ENCODE results near the gene POLR1H. TPM values are rescaled to one million over a fixed set of nuclear protein-coding genes. Genes with fewer than 3 reads are reported as not detected.

The POLR1H gene, protein sequence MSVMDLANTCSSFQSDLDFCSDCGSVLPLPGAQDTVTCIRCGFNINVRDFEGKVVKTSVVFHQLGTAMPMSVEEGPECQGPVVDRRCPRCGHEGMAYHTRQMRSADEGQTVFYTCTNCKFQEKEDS
- polyA plus RNA-seq (2012; ENCODE audit: insufficient read length, low read depth), result 54.3 TPM

DNA sequence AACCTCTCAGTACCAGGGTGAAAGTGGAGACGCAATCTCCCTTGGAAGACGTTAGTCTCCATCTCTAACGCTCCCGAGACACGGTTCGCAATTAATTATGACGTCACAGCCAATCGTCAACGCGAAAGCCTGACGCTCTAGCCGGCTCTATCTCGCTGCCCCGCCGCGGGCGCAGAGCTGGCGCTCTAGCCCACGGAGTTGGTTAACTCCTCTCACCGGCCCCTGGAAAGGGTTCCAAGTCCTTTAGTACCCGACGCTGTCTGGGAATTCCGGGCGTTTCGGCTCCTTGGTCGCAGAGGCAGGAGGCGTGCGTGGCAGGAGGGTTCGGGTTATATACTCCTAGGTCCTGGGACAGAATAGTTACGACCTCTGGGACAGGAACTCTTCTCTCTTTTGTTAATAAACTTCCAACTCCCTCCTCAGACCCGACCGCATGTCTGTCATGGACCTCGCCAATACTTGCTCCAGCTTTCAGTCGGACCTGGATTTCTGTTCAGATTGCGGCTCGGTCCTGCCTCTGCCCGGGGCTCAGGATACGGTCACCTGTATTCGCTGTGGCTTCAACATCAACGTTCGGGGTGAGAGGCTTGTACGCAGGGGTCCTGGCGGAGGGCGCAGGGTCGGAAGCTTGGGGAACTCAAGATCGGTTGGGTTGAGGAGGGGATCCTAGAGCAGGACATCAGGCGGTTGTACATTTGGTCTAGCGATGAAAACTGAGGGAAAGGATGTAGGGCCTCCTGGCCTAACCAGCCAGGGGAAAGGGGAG, at the start of gene POLR1H:
TSS of gene POLR1H (plus strand) at position 174 of the 766 bp plus-strand sequence. CDS start at position 434, 260 bp downstream.
- TF ChIP-seq, protein P1, sequence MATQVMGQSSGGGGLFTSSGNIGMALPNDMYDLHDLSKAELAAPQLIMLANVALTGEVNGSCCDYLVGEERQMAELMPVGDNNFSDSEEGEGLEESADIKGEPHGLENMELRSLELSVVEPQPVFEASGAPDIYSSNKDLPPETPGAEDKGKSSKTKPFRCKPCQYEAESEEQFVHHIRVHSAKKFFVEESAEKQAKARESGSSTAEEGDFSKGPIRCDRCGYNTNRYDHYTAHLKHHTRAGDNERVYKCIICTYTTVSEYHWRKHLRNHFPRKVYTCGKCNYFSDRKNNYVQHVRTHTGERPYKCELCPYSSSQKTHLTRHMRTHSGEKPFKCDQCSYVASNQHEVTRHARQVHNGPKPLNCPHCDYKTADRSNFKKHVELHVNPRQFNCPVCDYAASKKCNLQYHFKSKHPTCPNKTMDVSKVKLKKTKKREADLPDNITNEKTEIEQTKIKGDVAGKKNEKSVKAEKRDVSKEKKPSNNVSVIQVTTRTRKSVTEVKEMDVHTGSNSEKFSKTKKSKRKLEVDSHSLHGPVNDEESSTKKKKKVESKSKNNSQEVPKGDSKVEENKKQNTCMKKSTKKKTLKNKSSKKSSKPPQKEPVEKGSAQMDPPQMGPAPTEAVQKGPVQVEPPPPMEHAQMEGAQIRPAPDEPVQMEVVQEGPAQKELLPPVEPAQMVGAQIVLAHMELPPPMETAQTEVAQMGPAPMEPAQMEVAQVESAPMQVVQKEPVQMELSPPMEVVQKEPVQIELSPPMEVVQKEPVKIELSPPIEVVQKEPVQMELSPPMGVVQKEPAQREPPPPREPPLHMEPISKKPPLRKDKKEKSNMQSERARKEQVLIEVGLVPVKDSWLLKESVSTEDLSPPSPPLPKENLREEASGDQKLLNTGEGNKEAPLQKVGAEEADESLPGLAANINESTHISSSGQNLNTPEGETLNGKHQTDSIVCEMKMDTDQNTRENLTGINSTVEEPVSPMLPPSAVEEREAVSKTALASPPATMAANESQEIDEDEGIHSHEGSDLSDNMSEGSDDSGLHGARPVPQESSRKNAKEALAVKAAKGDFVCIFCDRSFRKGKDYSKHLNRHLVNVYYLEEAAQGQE (IDR thresholded peaks at IDR 0.05; ENCODE audit: insufficient read depth in 1 of 2, low read depth in 2 of 2, low read length in 2 of 2), result peak in 1 of 2 experiments; percentile 54; a peak in 1 of 4 replicates
- TF ChIP-seq POLR2AphosphoS5 (IDR thresholded peaks at IDR 0.05; ENCODE audit: low read depth, low read length) (peak; percentile 97), TAF1 (IDR thresholded peaks at IDR 0.05; ENCODE audit: borderline replicate concordance, insufficient read depth, low read length) (peak; percentile 99), SIN3A (IDR thresholded peaks at IDR 0.05; ENCODE audit: borderline replicate concordance, insufficient read depth, low read length) (peak; percentile 49; the same call in 1 of the 2 replicates), FOXP2 (optimal IDR thresholded peaks at IDR 0.05; ENCODE audit: borderline replicate concordance, extremely low read depth, extremely low read length, insufficient read depth) (peak; percentile 69)

DNA sequence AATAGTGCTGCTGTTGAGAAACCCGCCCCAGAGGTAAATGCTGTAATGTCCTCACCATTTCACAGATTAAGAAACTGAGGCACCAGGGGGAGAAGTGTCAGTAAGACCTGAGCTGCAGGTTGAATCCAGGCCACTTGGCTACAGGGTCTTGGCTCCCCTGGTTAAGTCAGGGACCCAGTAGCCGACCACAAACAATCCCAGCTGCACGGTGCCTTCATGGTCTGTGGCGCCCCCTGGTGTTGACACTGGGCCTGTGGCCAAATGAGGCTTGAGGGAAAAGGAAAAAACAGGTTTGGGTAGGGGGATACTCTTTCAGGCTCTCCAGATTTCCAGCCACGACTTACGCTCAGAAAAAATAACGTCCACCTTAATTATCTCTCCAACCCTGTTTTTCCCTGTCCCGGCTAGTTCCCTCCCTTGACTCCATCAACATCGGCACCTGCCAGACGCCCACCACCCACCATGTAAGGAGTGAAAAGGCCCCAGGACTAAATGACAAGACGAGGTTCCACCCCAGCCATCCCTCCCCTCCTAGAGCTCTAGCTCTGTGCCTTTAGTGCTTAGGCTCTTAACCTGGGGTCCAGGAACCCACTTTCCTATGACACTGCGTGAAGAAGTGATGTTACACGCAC, 47.7 kb upstream of the POLR1H start:
- TF ChIP-seq SIN3A (IDR thresholded peaks at IDR 0.05; ENCODE audit: borderline replicate concordance, insufficient read depth, low read length) (no peak), FOXP2 (optimal IDR thresholded peaks at IDR 0.05; ENCODE audit: borderline replicate concordance, extremely low read depth, extremely low read length, insufficient read depth) (no peak), POLR2AphosphoS5 (IDR thresholded peaks at IDR 0.05; ENCODE audit: low read depth, low read length) (no peak), TAF1 (IDR thresholded peaks at IDR 0.05; ENCODE audit: borderline replicate concordance, insufficient read depth, low read length) (no peak)
- TF ChIP-seq, protein P1 (IDR thresholded peaks at IDR 0.05; ENCODE audit: insufficient read depth in 1 of 2, low read depth in 2 of 2, low read length in 2 of 2), result no peak

DNA sequence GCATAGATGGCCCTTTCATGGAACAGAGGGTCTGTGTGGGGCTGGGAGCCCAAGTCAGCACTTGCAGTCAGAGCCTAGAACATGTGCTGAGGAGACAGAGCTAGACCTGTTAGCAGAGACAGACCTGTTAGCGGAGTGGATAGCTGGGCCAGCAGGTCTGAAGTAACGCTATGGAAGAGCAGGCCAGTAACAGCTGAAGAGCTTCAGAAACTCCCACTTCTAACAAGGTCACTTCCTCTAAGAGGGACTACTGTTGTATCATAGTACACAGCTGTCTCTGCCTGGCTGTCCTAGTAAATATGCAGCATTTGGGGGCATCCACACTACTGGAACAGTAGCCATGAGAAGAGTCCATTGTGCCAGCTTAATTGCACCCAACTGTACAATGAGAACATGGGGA, 41.2 kb upstream of the POLR1H start:
- TF ChIP-seq TAF1 (IDR thresholded peaks at IDR 0.05; ENCODE audit: borderline replicate concordance, insufficient read depth, low read length) (no peak), SIN3A (IDR thresholded peaks at IDR 0.05; ENCODE audit: borderline replicate concordance, insufficient read depth, low read length) (no peak), POLR2AphosphoS5 (IDR thresholded peaks at IDR 0.05; ENCODE audit: low read depth, low read length) (no peak), FOXP2 (optimal IDR thresholded peaks at IDR 0.05; ENCODE audit: borderline replicate concordance, extremely low read depth, extremely low read length, insufficient read depth) (no peak)
- TF ChIP-seq, protein P1 (IDR thresholded peaks at IDR 0.05; ENCODE audit: insufficient read depth in 1 of 2, low read depth in 2 of 2, low read length in 2 of 2), result no peak

DNA sequence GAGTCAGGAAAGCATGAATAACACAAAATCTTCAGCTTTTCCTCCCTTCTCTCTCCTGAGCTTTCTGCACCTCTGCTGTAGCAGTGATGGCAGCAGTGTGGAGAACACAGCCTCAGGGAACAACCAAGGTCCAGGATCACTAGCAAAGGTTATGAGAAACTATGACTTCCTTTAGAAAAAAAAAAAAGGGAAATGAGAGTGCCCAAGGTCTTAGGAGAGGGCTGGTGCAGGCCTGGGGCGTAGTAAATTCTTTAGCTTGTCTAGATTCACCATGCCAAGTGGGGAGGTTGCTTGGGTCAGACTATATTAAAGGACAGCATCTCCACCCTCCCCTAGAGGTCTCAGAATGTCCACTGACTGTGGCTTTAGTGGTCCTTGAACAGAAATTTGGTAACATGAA, 40.4 kb upstream of the POLR1H start:
- TF ChIP-seq TAF1 (IDR thresholded peaks at IDR 0.05; ENCODE audit: borderline replicate concordance, insufficient read depth, low read length), result no peak
- no peak for TF ChIP-seq FOXP2 (optimal IDR thresholded peaks at IDR 0.05; ENCODE audit: borderline replicate concordance, extremely low read depth, extremely low read length, insufficient read depth)
- TF ChIP-seq POLR2AphosphoS5 (IDR thresholded peaks at IDR 0.05; ENCODE audit: low read depth, low read length), result no peak
- TF ChIP-seq, protein P1 (IDR thresholded peaks at IDR 0.05; ENCODE audit: insufficient read depth in 1 of 2, low read depth in 2 of 2, low read length in 2 of 2), result no peak
- TF ChIP-seq SIN3A (IDR thresholded peaks at IDR 0.05; ENCODE audit: borderline replicate concordance, insufficient read depth, low read length), result no peak
